ENCODE results near the gene PSMG4.
"Not testable (repeated sequence)": the region's sequence is repeated elsewhere in the genome, so short reads cannot be mapped to it uniquely, and the experiment has no call there.

Gene PSMG4

GRCh38 chr6:3231247-3232016 is 27.3 kb upstream of the PSMG4 start:
- no peak for DNase-seq

GRCh38 chr6:3232017-3232945 is 26.5 kb upstream of the PSMG4 start:
- DNase-seq, result no peak

GRCh38 chr6:3233321-3233720 is 25.4 kb upstream of the PSMG4 start:
- DNase-seq, result no peak

GRCh38 chr6:3233904-3234303 is 24.8 kb upstream of the PSMG4 start:
- DNase-seq, result no peak

- no peak for DNase-seq
Observed at GRCh38 chr6:3235486-3235885, 23.3 kb upstream of the PSMG4 start.

GRCh38 chr6:3236005-3236404 is 22.7 kb upstream of the PSMG4 start:
- DNase-seq, result no peak

GRCh38 chr6:3237761-3238662 is 20.7 kb upstream of the PSMG4 start:
- no peak for DNase-seq

- DNase-seq, result no peak
Observed at GRCh38 chr6:3239110-3239830, 19.5 kb upstream of the PSMG4 start.

GRCh38 chr6:3240595-3240994 is 18.2 kb upstream of the PSMG4 start:
- DNase-seq, result no peak

GRCh38 chr6:3241745-3242144 is 17.0 kb upstream of the PSMG4 start:
- DNase-seq, result not testable (repeated sequence)

GRCh38 chr6:3242768-3243167 is 16.0 kb upstream of the PSMG4 start:
- no peak for DNase-seq

GRCh38 chr6:3244003-3244831 is 14.5 kb upstream of the PSMG4 start:
- DNase-seq, result no peak

- not testable (repeated sequence) for DNase-seq
Observed at GRCh38 chr6:3244832-3245161, 13.9 kb upstream of the PSMG4 start.

GRCh38 chr6:3245216-3245615 is 13.5 kb upstream of the PSMG4 start:
- no peak for DNase-seq

GRCh38 chr6:3247255-3248146 is 11.2 kb upstream of the PSMG4 start:
- DNase-seq, result no peak

GRCh38 chr6:3249821-3250220 is 8.9 kb upstream of the PSMG4 start:
- no peak for DNase-seq

- no peak for DNase-seq
Observed at GRCh38 chr6:3250231-3250675, 8.5 kb upstream of the PSMG4 start.

GRCh38 chr6:3251462-3252314 is 7.1 kb upstream of the PSMG4 start:
- DNase-seq, result peak; percentile 84

GRCh38 chr6:3252369-3252768 is 6.4 kb upstream of the PSMG4 start:
- DNase-seq, result no peak
